Measurements from ENCODE around the gene GSTM4.

GSTM4 gene

GRCh38 chr1:109630081-109630897 lies 25.6 kb upstream of the GSTM4 start:
- no peak overlapping the region for H3K27ac ChIP-seq
- no peak for DNase-seq (ENCODE audit: low spot score)

GRCh38 chr1:109630898-109631512 lies 24.9 kb upstream of the GSTM4 start:
- Histone ChIP-seq H3K4me3 (no peak overlapping the region), H3K27ac (no peak overlapping the region)
- DNase-seq (ENCODE audit: low spot score) = no peak
- TF ChIP-seq CTCF (IDR thresholded peaks at IDR 0.05) = no peak

More at GRCh38 chr1:109630081-109630897, 25.6 kb upstream of the GSTM4 start:
- no peak overlapping the region for H3K4me3 ChIP-seq
- TF ChIP-seq CTCF (IDR thresholded peaks at IDR 0.05) = peak; percentile 34

GRCh38 chr1:109631513-109632505 lies 24.1 kb upstream of the GSTM4 start:
- Histone ChIP-seq H3K4me3 (no peak overlapping the region), H3K27ac (no peak overlapping the region)
- no peak for TF ChIP-seq CTCF (IDR thresholded peaks at IDR 0.05)
- no peak for DNase-seq (ENCODE audit: low spot score)

- TF ChIP-seq CTCF (IDR thresholded peaks at IDR 0.05) = no peak
- no peak overlapping the region for H3K4me3 ChIP-seq
- no peak overlapping the region for H3K27ac ChIP-seq
- DNase-seq (ENCODE audit: low spot score) = peak; percentile 40
Observed at GRCh38 chr1:109632671-109633346, 23.1 kb upstream of the GSTM4 start.

GRCh38 chr1:109634292-109634691 lies 21.6 kb upstream of the GSTM4 start:
- no peak for DNase-seq (ENCODE audit: low spot score)
- TF ChIP-seq CTCF (IDR thresholded peaks at IDR 0.05) = no peak
- Histone ChIP-seq H3K4me3 (no peak overlapping the region), H3K27ac (no peak overlapping the region)

Measured in coronary artery (tissue), 2 donors.